Measurements from ENCODE around the gene DISP2.

Gene DISP2

DNA sequence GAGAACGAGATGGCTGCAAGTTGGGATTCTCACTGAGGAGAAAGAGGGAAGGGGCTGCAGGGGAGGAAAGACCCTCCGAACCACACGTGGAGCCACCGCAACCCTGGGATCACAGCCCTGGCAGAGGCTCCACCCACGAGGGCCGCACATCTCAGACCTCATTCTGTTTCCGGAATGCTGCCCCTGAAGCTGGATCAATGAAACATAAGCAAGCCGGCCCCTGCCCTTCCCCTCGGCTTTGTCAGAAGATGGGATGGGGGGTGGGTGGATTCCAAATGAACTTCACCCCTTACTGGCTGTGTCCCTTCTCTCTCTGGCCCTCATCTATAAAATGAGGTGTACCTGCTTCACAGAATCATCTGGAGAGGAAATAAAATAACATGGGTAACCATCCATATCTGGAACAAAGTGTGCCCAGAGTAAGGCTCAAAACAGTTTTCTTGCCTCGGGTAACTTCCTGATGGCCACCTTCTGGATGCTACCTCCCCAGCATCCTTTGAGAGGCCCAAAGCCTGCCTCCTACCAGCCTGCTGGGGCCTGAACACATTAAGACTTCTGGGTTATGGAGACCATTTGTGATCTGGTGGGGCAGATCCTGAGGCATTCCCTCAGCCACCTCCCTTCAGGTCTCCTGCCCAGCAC, 12.7 kb upstream of the DISP2 start:
- no peak overlapping the region for H3K27ac ChIP-seq (ENCODE audit: low read depth, low read length)
- H3K36me3 ChIP-seq (ENCODE audit: insufficient read depth, low read length) = no peaks in the 10 kb centered on the region
- peaks cover 7% of the 10 kb centered on the region for H3K4me1 ChIP-seq (ENCODE audit: insufficient read depth, low read length)
- H3K9ac ChIP-seq (ENCODE audit: low read depth, low read length) = no peak overlapping the region
- WGBS = 87% methylated on average over 10 of the region's 10 CpGs
- no peak overlapping the region for H3K4me3 ChIP-seq (ENCODE audit: low read length)
- no peaks in the 10 kb centered on the region for H3K27me3 ChIP-seq (ENCODE audit: insufficient read depth, low read length)
- no peaks in the 10 kb centered on the region for H3K9me3 ChIP-seq (ENCODE audit: insufficient read depth, low read depth, low read length)

DNA sequence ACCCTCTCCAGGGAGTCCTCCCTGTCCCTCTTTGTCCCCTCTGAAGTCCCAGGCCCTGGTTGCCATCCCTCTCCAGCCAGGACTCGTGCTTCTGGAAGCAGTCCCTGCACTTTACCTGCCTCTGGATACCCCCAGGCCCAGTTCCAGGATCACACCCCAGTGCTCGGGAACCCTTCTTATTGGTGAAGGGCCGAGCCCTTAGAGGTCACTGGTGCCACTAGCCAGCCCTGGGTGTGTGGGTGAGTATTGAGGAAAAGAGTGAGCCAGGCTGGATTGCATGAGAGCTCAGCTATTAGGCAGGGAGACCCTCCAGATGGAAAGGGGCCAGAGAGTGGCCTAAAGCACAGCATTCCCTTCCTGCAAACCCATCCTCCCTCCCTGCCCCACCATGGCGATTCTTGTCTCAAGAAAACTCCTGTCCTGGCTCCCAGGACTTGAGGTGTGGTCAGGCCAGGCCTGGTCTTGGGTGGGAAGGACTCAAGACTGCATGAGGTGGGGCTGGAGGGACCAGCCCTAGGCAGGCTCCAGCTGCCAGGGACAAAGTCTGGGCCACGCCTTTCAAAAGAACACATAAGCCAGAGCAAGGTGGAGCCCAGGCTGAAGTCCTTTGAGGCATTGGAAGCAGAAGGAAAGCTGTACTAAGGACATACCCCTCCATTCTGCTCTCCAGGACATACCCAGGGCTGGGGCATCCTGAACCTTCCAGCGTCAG, 12.0 kb upstream of the DISP2 start:
- H3K36me3 ChIP-seq (ENCODE audit: insufficient read depth, low read length) = no peaks in the 10 kb centered on the region
- H3K4me3 ChIP-seq (ENCODE audit: low read length) = no peak overlapping the region
- 85% methylated on average over 6 of the region's 6 CpGs for WGBS
- H3K4me1 ChIP-seq (ENCODE audit: insufficient read depth, low read length) = 0 out of 2 replicates have a peak, but pooled peaks cover 2% of the 10 kb centered on the region
- no peaks in the 10 kb centered on the region for H3K9me3 ChIP-seq (ENCODE audit: insufficient read depth, low read depth, low read length)
- H3K27ac ChIP-seq (ENCODE audit: low read depth, low read length) = no peak overlapping the region
- no peak overlapping the region for H3K9ac ChIP-seq (ENCODE audit: low read depth, low read length)
- H3K27me3 ChIP-seq (ENCODE audit: insufficient read depth, low read length) = no peaks in the 10 kb centered on the region

DNA sequence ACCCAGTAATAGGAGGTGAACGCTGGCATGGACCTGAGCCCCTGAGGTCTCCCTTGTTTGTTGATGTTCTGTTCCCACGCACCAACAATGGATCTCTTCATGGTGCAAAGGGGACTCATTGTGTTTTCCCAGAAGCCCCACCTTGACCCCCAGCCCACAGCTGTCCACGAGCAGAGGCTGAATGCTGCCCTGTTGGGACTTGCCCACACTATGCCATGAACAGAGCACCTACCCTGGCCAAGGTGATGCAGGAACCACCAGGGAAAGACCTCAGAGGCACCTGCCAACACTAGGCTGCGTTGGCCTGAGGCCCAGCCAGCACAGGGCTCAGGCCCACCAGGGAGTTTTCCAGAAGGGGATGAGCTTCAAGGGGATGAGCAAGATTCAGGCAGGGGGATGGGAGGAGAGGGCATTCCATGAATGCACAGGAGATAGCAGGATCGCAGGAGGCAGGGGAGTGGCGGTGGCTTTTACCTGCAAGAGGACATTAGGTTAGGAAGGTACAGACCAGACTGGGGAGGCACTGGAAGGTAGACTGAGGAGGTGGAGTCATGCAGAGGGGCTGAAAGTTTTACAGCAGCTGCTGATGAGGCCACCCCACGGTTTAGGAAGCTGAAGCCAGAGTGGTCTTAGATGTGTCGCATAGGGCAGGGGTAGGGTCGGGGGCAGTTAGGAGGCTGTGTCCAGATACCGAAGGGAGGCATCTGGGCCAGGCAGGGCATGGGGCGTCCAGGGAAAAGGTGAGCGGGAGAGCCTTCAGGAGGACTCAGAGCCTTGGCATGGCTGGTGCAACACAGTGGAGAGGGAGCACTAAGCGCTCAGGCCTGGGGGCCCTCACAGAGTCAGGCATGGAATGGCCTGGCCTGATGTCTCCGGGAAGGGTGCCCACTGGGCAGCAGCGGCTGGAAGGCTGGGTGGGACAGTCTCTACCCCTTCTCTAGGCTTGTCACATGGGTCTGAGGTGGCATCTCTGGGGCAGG, 11.2 kb upstream of the DISP2 start:
- Histone ChIP-seq H3K36me3 (ENCODE audit: insufficient read depth, low read length) (no peaks in the 10 kb centered on the region), H3K4me3 (ENCODE audit: low read length) (no peak overlapping the region), H3K27me3 (ENCODE audit: insufficient read depth, low read length) (no peaks in the 10 kb centered on the region), H3K9ac (ENCODE audit: low read depth, low read length) (no peak overlapping the region), H3K4me1 (ENCODE audit: insufficient read depth, low read length) (no peaks in the 10 kb centered on the region), H3K9me3 (ENCODE audit: insufficient read depth, low read depth, low read length) (no peaks in the 10 kb centered on the region), H3K27ac (ENCODE audit: low read depth, low read length) (no peak overlapping the region)
- WGBS = 87% methylated on average over 15 of the region's 15 CpGs

DNA sequence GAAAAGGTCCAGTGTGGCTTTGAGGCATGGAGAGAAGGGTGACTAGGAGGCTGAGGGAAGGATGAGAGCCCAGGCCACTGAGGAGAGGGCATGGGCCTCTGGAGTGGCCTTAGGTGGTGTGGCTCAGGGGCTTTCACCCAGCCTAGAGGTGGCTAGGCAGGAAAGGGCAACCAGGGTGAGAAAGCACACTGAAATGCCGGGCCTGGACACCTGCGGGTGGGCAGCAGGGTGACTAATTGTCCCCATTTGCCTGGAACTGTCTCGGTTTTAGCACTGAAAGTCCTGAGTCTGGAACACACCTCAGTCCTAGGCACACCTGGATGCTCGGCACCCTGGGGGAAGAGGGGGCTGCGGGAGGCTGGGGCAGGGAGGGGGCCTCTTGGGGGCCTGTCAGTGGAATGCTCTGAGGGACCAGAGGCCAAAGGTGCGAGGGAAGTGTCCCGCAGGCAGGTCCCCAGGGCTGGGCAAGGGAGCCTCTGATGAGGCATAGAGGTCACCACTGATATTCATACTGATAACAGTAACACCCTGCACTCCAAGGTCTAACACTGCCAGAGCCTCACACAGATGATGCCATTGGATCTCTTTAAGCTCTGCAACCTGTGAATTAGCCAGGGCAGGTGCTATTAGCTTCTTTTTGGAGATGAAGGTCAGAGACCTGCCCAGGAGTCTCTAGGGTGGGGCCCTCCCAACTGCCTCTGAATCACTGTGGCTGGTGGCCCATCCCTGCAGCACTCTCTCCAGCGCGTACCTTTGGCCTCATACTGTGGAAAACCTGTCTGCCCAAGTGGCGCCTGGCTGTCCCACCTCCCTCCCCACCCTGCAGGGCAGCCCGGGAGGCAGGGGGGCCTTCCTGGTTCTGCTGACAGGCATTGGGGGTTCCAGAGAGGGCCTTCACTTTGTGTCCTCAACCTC, 10.2 kb upstream of the DISP2 start:
- H3K27me3 ChIP-seq (ENCODE audit: insufficient read depth, low read length) = no peaks in the 10 kb centered on the region
- H3K36me3 ChIP-seq (ENCODE audit: insufficient read depth, low read length) = no peaks in the 10 kb centered on the region
- H3K4me1 ChIP-seq (ENCODE audit: insufficient read depth, low read length) = no peaks in the 10 kb centered on the region
- WGBS = 94% methylated on average over 11 of the region's 11 CpGs
- H3K4me3 ChIP-seq (ENCODE audit: low read length) = no peak overlapping the region
- H3K9me3 ChIP-seq (ENCODE audit: insufficient read depth, low read depth, low read length) = no peaks in the 10 kb centered on the region
- H3K27ac ChIP-seq (ENCODE audit: low read depth, low read length) = no peak overlapping the region
- no peak overlapping the region for H3K9ac ChIP-seq (ENCODE audit: low read depth, low read length)

GRCh38 chr15:40348474-40348870, 9.5 kb upstream of the DISP2 start:
- Histone ChIP-seq H3K9me3 (ENCODE audit: insufficient read depth, low read depth, low read length) (no peaks in the 10 kb centered on the region), H3K9ac (ENCODE audit: low read depth, low read length) (no peak overlapping the region), H3K4me1 (ENCODE audit: insufficient read depth, low read length) (no peaks in the 10 kb centered on the region), H3K4me3 (ENCODE audit: low read length) (no peak overlapping the region), H3K36me3 (ENCODE audit: insufficient read depth, low read length) (no peaks in the 10 kb centered on the region), H3K27ac (ENCODE audit: low read depth, low read length) (no peak overlapping the region), H3K27me3 (ENCODE audit: insufficient read depth, low read length) (0 out of 2 replicates have a peak, but pooled peaks cover 3% of the 10 kb centered on the region)
- WGBS = 90% methylated on average over 5 of the region's 5 CpGs

DNA sequence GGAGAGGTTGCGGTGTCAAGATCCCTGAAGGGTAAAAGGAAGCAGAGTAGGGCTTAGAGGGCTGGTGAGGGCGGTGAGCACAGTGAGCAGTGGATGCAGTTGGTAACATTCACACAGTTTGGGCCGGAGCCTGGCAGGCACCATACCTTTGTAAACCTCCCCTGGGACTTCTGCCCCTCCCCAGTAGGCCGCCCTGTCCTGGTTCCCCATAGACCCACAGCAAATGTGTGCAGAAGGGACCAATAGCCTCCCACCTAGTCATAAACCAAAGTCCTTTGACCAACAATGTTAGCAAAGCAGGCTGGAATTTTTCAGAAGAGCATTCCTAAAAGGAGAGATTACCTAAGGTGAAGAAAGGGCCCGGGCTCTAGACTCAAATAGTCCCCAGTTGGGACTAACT, 8.9 kb upstream of the DISP2 start:
- H3K27ac ChIP-seq (ENCODE audit: low read depth, low read length) = no peak overlapping the region
- 0 out of 2 replicates have a peak, but pooled peaks cover 3% of the 10 kb centered on the region for H3K27me3 ChIP-seq (ENCODE audit: insufficient read depth, low read length)
- H3K4me3 ChIP-seq (ENCODE audit: low read length) = no peak overlapping the region
- WGBS = 96% methylated on average over 5 of the region's 5 CpGs
- H3K9me3 ChIP-seq (ENCODE audit: insufficient read depth, low read depth, low read length) = no peaks in the 10 kb centered on the region
- no peak overlapping the region for H3K9ac ChIP-seq (ENCODE audit: low read depth, low read length)
- no peaks in the 10 kb centered on the region for H3K36me3 ChIP-seq (ENCODE audit: insufficient read depth, low read length)
- H3K4me1 ChIP-seq (ENCODE audit: insufficient read depth, low read length) = peaks cover 5% of the 10 kb centered on the region

- Histone ChIP-seq H3K9me3 (ENCODE audit: insufficient read depth, low read depth, low read length) (no peaks in the 10 kb centered on the region), H3K4me1 (ENCODE audit: insufficient read depth, low read length) (peaks cover 13% of the 10 kb centered on the region), H3K4me3 (ENCODE audit: low read length) (no peak overlapping the region), H3K27me3 (ENCODE audit: insufficient read depth, low read length) (peaks cover 16% of the 10 kb centered on the region), H3K27ac (ENCODE audit: low read depth, low read length) (no peak overlapping the region), H3K36me3 (ENCODE audit: insufficient read depth, low read length) (no peaks in the 10 kb centered on the region), H3K9ac (ENCODE audit: low read depth, low read length) (no peak overlapping the region)
- 91% methylated on average over 6 of the region's 7 CpGs for WGBS
Measured at GRCh38 chr15:40352281-40352901, 5.6 kb upstream of the DISP2 start.

DNA sequence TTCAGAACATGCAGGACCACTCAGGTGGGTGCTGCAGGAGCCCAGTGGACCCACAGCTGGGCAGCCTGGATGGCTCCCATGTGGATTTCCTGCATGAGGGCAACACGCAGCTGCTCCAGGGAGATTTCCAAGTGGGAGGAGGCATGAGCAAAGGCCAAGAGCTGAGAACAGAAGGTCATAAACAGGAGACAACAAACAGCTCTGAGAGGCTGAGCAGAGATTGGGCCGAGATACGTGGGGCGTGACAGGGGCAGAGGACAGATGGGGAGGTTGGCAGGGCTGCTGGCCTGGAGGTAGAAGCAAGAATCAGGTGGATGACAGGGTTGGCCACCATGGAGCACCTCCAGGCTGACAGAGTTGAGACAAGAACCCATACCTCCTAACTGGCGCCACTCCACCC, 4.3 kb upstream of the DISP2 start:
- WGBS = 83% methylated on average over 5 of the region's 5 CpGs
- Histone ChIP-seq H3K9ac (ENCODE audit: low read depth, low read length) (no peak overlapping the region), H3K9me3 (ENCODE audit: insufficient read depth, low read depth, low read length) (no peaks in the 10 kb centered on the region), H3K27me3 (ENCODE audit: insufficient read depth, low read length) (peaks cover 20% of the 10 kb centered on the region), H3K27ac (ENCODE audit: low read depth, low read length) (no peak overlapping the region), H3K36me3 (ENCODE audit: insufficient read depth, low read length) (no peaks in the 10 kb centered on the region), H3K4me1 (ENCODE audit: insufficient read depth, low read length) (peaks cover 17% of the 10 kb centered on the region), H3K4me3 (ENCODE audit: low read length) (no peak overlapping the region)

DNA sequence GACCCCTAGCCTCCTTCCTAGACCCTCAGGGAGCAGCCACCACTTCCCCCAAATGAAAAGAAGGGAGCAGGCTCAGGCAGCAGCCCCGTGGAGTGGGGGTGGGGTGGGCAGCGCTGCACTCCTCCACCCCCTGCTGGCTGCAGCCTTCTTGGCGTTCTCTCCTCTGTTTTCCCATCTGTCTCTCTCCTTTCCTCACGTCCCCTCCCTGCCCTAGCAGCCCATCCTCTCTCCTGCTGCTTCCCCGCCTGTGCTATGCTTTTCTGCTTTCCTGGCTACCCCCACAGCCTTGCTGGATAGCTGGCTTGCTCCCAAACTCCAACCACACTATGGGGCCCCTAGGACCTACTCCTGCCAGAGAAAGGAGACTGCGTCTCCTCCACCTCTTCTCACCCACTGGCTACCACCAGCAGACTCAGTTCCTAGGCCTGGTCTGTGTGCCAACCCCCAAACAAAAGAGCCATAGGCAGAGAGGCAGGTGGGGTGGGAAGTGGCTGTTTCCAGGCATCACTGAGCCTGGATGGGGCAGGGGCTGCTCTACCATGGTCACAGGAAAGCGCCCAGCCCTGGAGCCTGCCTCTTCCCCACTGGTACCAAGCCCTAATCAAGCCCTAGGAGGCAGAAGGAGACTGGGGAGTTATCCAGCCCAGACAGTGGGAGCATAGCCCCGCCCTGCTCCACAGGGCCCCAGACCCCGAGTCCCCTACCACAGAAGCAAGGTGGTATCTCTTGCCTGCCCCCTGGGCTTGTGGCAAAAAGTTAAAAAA, 3.4 kb upstream of the DISP2 start:
- no peaks in the 10 kb centered on the region for H3K36me3 ChIP-seq (ENCODE audit: insufficient read depth, low read length)
- peaks cover 17% of the 10 kb centered on the region for H3K4me1 ChIP-seq (ENCODE audit: insufficient read depth, low read length)
- peaks cover 29% of the 10 kb centered on the region for H3K27me3 ChIP-seq (ENCODE audit: insufficient read depth, low read length)
- no peak overlapping the region for H3K27ac ChIP-seq (ENCODE audit: low read depth, low read length)
- H3K9me3 ChIP-seq (ENCODE audit: insufficient read depth, low read depth, low read length) = no peaks in the 10 kb centered on the region
- WGBS = 34% methylated on average over 9 of the region's 9 CpGs
- no peak overlapping the region for H3K4me3 ChIP-seq (ENCODE audit: low read length)
- H3K9ac ChIP-seq (ENCODE audit: low read depth, low read length) = no peak overlapping the region
